ENCODE measurements around the gene MAP3K3.

MAP3K3 gene

GRCh38 chr17:63601439-63602371 is 20.5 kb upstream of the MAP3K3 start:
- Histone ChIP-seq H3K4me1 (peaks cover 6% of the 10 kb centered on the region), H3K36me3 (replicated peaks) (peaks cover 37% of the 10 kb centered on the region), H3K9me3 (no peaks in the 10 kb centered on the region), H3K27me3 (ENCODE audit: low read depth) (no peaks in the 10 kb centered on the region), H3K4me3 (peak overlapping the region; percentile 95)
- DNase-seq (ENCODE audit: low spot score in 2 of 2) = no peak
- in situ Hi-C loops (cut with MboI; ENCODE audit: low sequenced_read_pairs) = no loop called here

GRCh38 chr17:63609816-63610573 is 12.2 kb upstream of the MAP3K3 start:
- Histone ChIP-seq H3K4me1 (no peaks in the 10 kb centered on the region), H3K27me3 (ENCODE audit: low read depth) (no peaks in the 10 kb centered on the region), H3K4me3 (no peak overlapping the region), H3K36me3 (replicated peaks) (peaks cover 41% of the 10 kb centered on the region), H3K9me3 (no peaks in the 10 kb centered on the region)
- no peak for DNase-seq (ENCODE audit: low spot score in 2 of 2)
- in situ Hi-C loops (cut with MboI; ENCODE audit: low sequenced_read_pairs) = loop anchor here (5.0 kb wide), 1 partner anchor 188 kb away; no protein-coding TSS in a partner anchor

- Histone ChIP-seq H3K36me3 (replicated peaks) (peaks cover 33% of the 10 kb centered on the region), H3K27me3 (ENCODE audit: low read depth) (no peaks in the 10 kb centered on the region), H3K4me3 (no peak overlapping the region), H3K4me1 (no peaks in the 10 kb centered on the region), H3K9me3 (no peaks in the 10 kb centered on the region)
- in situ Hi-C loops (cut with MboI; ENCODE audit: low sequenced_read_pairs) = loop anchor here (5.0 kb wide), 1 partner anchor 189 kb away; no protein-coding TSS in a partner anchor
- no peak for DNase-seq (ENCODE audit: low spot score in 2 of 2)
Observed at GRCh38 chr17:63610854-63611253, 11.4 kb upstream of the MAP3K3 start.

- Histone ChIP-seq H3K9me3 (no peaks in the 10 kb centered on the region), H3K4me3 (no peak overlapping the region), H3K4me1 (no peaks in the 10 kb centered on the region), H3K36me3 (replicated peaks) (peaks cover 28% of the 10 kb centered on the region), H3K27me3 (ENCODE audit: low read depth) (no peaks in the 10 kb centered on the region)
- no peak for DNase-seq (ENCODE audit: low spot score in 2 of 2)
- in situ Hi-C loops (cut with MboI; ENCODE audit: low sequenced_read_pairs) = loop anchor here (5.0 kb wide), 1 partner anchor 189 kb away; no protein-coding TSS in a partner anchor
Observed at GRCh38 chr17:63611354-63611753, 10.9 kb upstream of the MAP3K3 start.

GRCh38 chr17:63613663-63614062 is 8.6 kb upstream of the MAP3K3 start:
- in situ Hi-C loops (cut with MboI; ENCODE audit: low sequenced_read_pairs) = loop anchor here (5.0 kb wide), 1 partner anchor 191 kb away; no protein-coding TSS in a partner anchor
- DNase-seq (ENCODE audit: low spot score in 2 of 2) = no peak
- Histone ChIP-seq H3K27me3 (ENCODE audit: low read depth) (no peaks in the 10 kb centered on the region), H3K9me3 (no peaks in the 10 kb centered on the region), H3K4me1 (no peaks in the 10 kb centered on the region), H3K4me3 (no peak overlapping the region), H3K36me3 (replicated peaks) (peaks cover 5% of the 10 kb centered on the region)

GRCh38 chr17:63621229-63621683 is 961 bp upstream of the MAP3K3 start:
- no peak for DNase-seq (ENCODE audit: low spot score in 2 of 2)
- in situ Hi-C loops (cut with MboI; ENCODE audit: low sequenced_read_pairs) = no loop called here
- Histone ChIP-seq H3K36me3 (replicated peaks) (no peaks in the 10 kb centered on the region), H3K9me3 (no peaks in the 10 kb centered on the region), H3K4me1 (peaks cover 9% of the 10 kb centered on the region), H3K27me3 (ENCODE audit: low read depth) (no peaks in the 10 kb centered on the region), H3K4me3 (peak overlapping the region; percentile 56)

- Histone ChIP-seq H3K9me3 (no peaks in the 10 kb centered on the region), H3K4me3 (peak overlapping the region; percentile 56), H3K36me3 (replicated peaks) (no peaks in the 10 kb centered on the region), H3K27me3 (ENCODE audit: low read depth) (no peaks in the 10 kb centered on the region), H3K4me1 (peaks cover 9% of the 10 kb centered on the region)
- in situ Hi-C loops (cut with MboI; ENCODE audit: low sequenced_read_pairs) = no loop called here
- peak; percentile 29 to 75 for DNase-seq (ENCODE audit: low spot score in 2 of 2)
Observed at GRCh38 chr17:63622574-63623390, 565 bp downstream of the MAP3K3 start.

- no peak for DNase-seq (ENCODE audit: low spot score in 2 of 2)
- Histone ChIP-seq H3K36me3 (replicated peaks) (no peaks in the 10 kb centered on the region), H3K9me3 (no peaks in the 10 kb centered on the region), H3K4me3 (peak overlapping the region; percentile 56), H3K27me3 (ENCODE audit: low read depth) (no peaks in the 10 kb centered on the region), H3K4me1 (peaks cover 9% of the 10 kb centered on the region)
- in situ Hi-C loops (cut with MboI; ENCODE audit: low sequenced_read_pairs) = no loop called here
Observed at GRCh38 chr17:63623786-63624530, 1.7 kb downstream of the MAP3K3 start.

- no peak for DNase-seq (ENCODE audit: low spot score in 2 of 2)
- H3K27me3 ChIP-seq (ENCODE audit: low read depth) = no peaks in the 10 kb centered on the region
- H3K9me3 ChIP-seq = no peaks in the 10 kb centered on the region
- peaks cover 9% of the 10 kb centered on the region for H3K4me1 ChIP-seq
- in situ Hi-C loops (cut with MboI; ENCODE audit: low sequenced_read_pairs) = no loop called here
- H3K4me3 ChIP-seq = no peak overlapping the region
- no peaks in the 10 kb centered on the region for H3K36me3 ChIP-seq (replicated peaks)
Observed at GRCh38 chr17:63624531-63624880, 2.3 kb downstream of the MAP3K3 start.

- peaks cover 10% of the 10 kb centered on the region for H3K4me1 ChIP-seq
- H3K36me3 ChIP-seq (replicated peaks) = no peaks in the 10 kb centered on the region
- no peak for DNase-seq (ENCODE audit: low spot score in 2 of 2)
- no peaks in the 10 kb centered on the region for H3K27me3 ChIP-seq (ENCODE audit: low read depth)
- H3K4me3 ChIP-seq = no peak overlapping the region
- H3K9me3 ChIP-seq = no peaks in the 10 kb centered on the region
- in situ Hi-C loops (cut with MboI; ENCODE audit: low sequenced_read_pairs) = no loop called here
Observed at GRCh38 chr17:63626551-63627180, 4.4 kb downstream of the MAP3K3 start.

- in situ Hi-C loops (cut with MboI; ENCODE audit: low sequenced_read_pairs) = no loop called here
Observed at GRCh38 chr17:63629627-63630026, 7.4 kb downstream of the MAP3K3 start.

GRCh38 chr17:63631062-63631461 is 8.8 kb downstream of the MAP3K3 start:
- DNase-seq (ENCODE audit: low spot score in 2 of 2) = no peak
- H3K4me3 ChIP-seq = no peak overlapping the region
- H3K27me3 ChIP-seq (ENCODE audit: low read depth) = no peaks in the 10 kb centered on the region
- H3K36me3 ChIP-seq (replicated peaks) = peaks cover 20% of the 10 kb centered on the region
- no peaks in the 10 kb centered on the region for H3K9me3 ChIP-seq
- H3K4me1 ChIP-seq = peaks cover 15% of the 10 kb centered on the region
- in situ Hi-C loops (cut with MboI; ENCODE audit: low sequenced_read_pairs) = no loop called here

More at GRCh38 chr17:63629627-63630026, 7.4 kb downstream of the MAP3K3 start:
- no peaks in the 10 kb centered on the region for H3K27me3 ChIP-seq (ENCODE audit: low read depth)
- H3K4me3 ChIP-seq = no peak overlapping the region
- DNase-seq (ENCODE audit: low spot score in 2 of 2) = no peak
- no peaks in the 10 kb centered on the region for H3K9me3 ChIP-seq
- H3K4me1 ChIP-seq = peaks cover 18% of the 10 kb centered on the region
- peaks cover 8% of the 10 kb centered on the region for H3K36me3 ChIP-seq (replicated peaks)
